DND-41 (cell line): ENCODE results near the gene CDKL4.

ENCODE experiments used
- ATAC-seq: fragments of 200-7000 bp; cut with Tn5 transposase; 3 replicates; pipeline ENCODE4 v1.9.1; 2021; ENCODE audit warnings: low read depth; ENCODE audit not compliant: insufficient read depth
- DNase-seq: peaks from one replicate; pipeline ENCODE4 v3.0.0-alpha.2; 2020
- H2AFZ ChIP-seq: 2 replicates; pipeline ENCODE4 v1.6.0; 2012; ENCODE audit warnings: low read depth, low read length
- H3K27ac ChIP-seq: 2 replicates; pipeline ENCODE4 v1.5.1; 2012; ENCODE audit warnings: low read length, inconsistent platforms
- H3K27me3 ChIP-seq: fragments of 200-600 bp; sonication (generic); 2 replicates; pipeline ENCODE4 v1.6.0; 2012; ENCODE audit warnings: low read length, mild to moderate bottlenecking, inconsistent platforms; ENCODE audit not compliant: insufficient read depth, poor library complexity
- H3K36me3 ChIP-seq: 2 replicates; pipeline ENCODE4 v1.5.1; 2012; ENCODE audit warnings: low read length, inconsistent platforms; ENCODE audit not compliant: insufficient read depth
- H3K4me1 ChIP-seq: 2 replicates; pipeline ENCODE4 v1.5.1; 2012; ENCODE audit warnings: mild to moderate bottlenecking, low read length; ENCODE audit not compliant: insufficient read depth
- H3K4me2 ChIP-seq: 2 replicates; pipeline ENCODE4 v1.6.0; 2012; ENCODE audit warnings: mild to moderate bottlenecking, moderate library complexity, low read length, inconsistent platforms; ENCODE audit not compliant: insufficient read depth
- H3K4me3 ChIP-seq, 2 experiments: fragments of 200-600 bp in 1 of 2; shearing (Covaris generic) in 1 of 2; 2 replicates each; pipeline ENCODE4 v1.5.1; 2012 to 2016; ENCODE audit warnings: inconsistent platforms in 2 of 2, low read length in 2 of 2, mild to moderate bottlenecking in 2 of 2, low read depth in 1 of 2, moderate library complexity in 1 of 2
- H3K79me2 ChIP-seq: 2 replicates; pipeline ENCODE4 v1.6.0; 2012; ENCODE audit warnings: low read length, inconsistent platforms; ENCODE audit not compliant: insufficient read depth
- H3K9ac ChIP-seq: 2 replicates; pipeline ENCODE4 v1.6.0; 2012; ENCODE audit warnings: low read depth, mild to moderate bottlenecking, inconsistent platforms, low read length, moderate library complexity
- H3K9me3 ChIP-seq: 2 replicates; pipeline ENCODE4 v1.5.1; 2012; ENCODE audit warnings: low read length, moderate library complexity, mild to moderate bottlenecking, inconsistent platforms; ENCODE audit not compliant: insufficient read depth, severe bottlenecking
- H4K20me1 ChIP-seq: 2 replicates; pipeline ENCODE4 v1.6.0; 2012; ENCODE audit warnings: low read length; ENCODE audit not compliant: insufficient read depth
- CTCF ChIP-seq: IDR thresholded peaks from 2 replicates; pipeline ENCODE4 v1.5.1; 2012; ENCODE audit warnings: borderline replicate concordance, low read length, moderate library complexity, mild to moderate bottlenecking; ENCODE audit not compliant: poor library complexity, severe bottlenecking; ENCODE audit errors: extremely low read depth
- EZH2 ChIP-seq: IDR thresholded peaks from 3 replicates; pipeline ENCODE4 v1.6.1; 2012; ENCODE audit warnings: borderline replicate concordance, low read depth, mild to moderate bottlenecking, moderate library complexity, low read length, inconsistent platforms; ENCODE audit not compliant: severe bottlenecking

Gene CDKL4

GRCh38 chr2:39243469-39244123 lies at the start of gene CDKL4:
CDKL4 (minus strand) TSS chr2:39243970.
- Histone ChIP-seq H4K20me1 (no peaks in the 10 kb centered on the region), H3K4me2 (peak within 1 kb of the TSS; percentile 55), H3K9me3 (no peaks in the 10 kb centered on the region), H3K4me1 (peaks cover 19% of the 10 kb centered on the region), H3K27me3 (no peaks in the 10 kb centered on the region), H2AFZ (peak within 1 kb of the TSS; percentile 77), H3K4me3 (peak within 1 kb of the TSS in 1 of 2 experiments; percentile 57; a peak in 2 of 4 replicates), H3K27ac (peak within 1 kb of the TSS; percentile 36), H3K9ac (peak within 1 kb of the TSS; percentile 43), H3K36me3 (no peaks in the 10 kb centered on the region), H3K79me2 (no peaks in the 10 kb centered on the region)
- TF ChIP-seq EZH2 (no peak), CTCF (no peak)
- no peak for DNase-seq
- no peak for ATAC-seq

DNA sequence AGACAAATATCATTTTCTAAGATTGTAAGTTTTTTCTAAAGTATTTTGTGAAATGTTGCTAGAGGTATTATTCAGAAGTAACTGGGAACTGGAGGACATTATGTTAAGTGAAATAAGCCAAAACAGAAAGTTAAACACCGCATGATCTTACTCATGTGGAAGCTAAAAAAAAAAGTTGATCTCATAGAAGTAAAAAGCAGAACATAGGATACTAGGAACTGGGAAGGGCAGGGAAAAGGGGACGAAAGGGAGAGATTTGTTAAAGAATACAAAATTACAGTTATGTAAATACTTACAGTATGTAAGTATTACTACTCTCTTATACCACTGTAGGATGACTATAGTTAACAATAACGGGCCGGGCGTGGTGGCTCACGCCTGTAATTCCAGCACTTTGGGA lies 46.7 kb upstream of the CDKL4 start:
- Histone ChIP-seq H3K79me2 (no peaks in the 10 kb centered on the region), H3K36me3 (peaks cover 53% of the 10 kb centered on the region), H3K9ac (no peak overlapping the region), H3K9me3 (no peaks in the 10 kb centered on the region), H3K4me1 (no peaks in the 10 kb centered on the region), H3K27me3 (no peaks in the 10 kb centered on the region), H3K4me2 (no peak overlapping the region), H3K4me3 (no peak overlapping the region), H2AFZ (no peak overlapping the region), H4K20me1 (no peaks in the 10 kb centered on the region), H3K27ac (no peak overlapping the region)
- no peak for ATAC-seq
- no peak for DNase-seq
- TF ChIP-seq CTCF (no peak), EZH2 (no peak)

- Histone ChIP-seq H3K27ac (no peak overlapping the region), H4K20me1 (no peaks in the 10 kb centered on the region), H3K4me1 (no peaks in the 10 kb centered on the region), H3K27me3 (no peaks in the 10 kb centered on the region), H3K4me3 (no peak overlapping the region), H2AFZ (no peak overlapping the region), H3K36me3 (peaks cover 59% of the 10 kb centered on the region), H3K79me2 (no peaks in the 10 kb centered on the region), H3K9ac (no peak overlapping the region), H3K4me2 (no peak overlapping the region), H3K9me3 (no peaks in the 10 kb centered on the region)
- DNase-seq (no peak), ATAC-seq (no peak)
- no peak for TF ChIP-seq CTCF
- no peak for TF ChIP-seq EZH2
Measured at GRCh38 chr2:39289609-39290008, 45.8 kb upstream of the CDKL4 start.

DNA sequence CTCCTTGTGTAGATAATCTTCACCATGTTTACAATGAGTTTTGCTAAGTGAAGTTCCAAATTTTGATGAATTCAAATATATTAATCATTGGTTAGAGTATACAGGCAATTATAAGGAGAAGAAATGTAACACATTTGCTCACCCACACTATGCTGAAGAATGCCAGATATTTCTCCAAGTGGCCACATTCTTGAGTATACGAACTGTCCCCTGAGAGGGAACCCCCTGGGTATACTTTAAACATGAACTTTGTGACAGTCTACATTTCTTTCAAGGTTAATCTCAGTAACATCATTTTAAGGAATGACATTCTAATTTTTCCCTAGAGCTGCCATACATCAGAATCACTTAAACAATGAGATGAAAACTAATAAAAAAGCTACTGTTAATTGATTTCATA lies 39.8 kb upstream of the CDKL4 start:
- no peaks in the 10 kb centered on the region for H3K27me3 ChIP-seq
- H3K4me3 ChIP-seq: no peak overlapping the region
- peaks cover 43% of the 10 kb centered on the region for H3K36me3 ChIP-seq
- no peak for DNase-seq
- H4K20me1 ChIP-seq: no peaks in the 10 kb centered on the region
- H3K9me3 ChIP-seq: no peaks in the 10 kb centered on the region
- no peak for TF ChIP-seq CTCF
- TF ChIP-seq EZH2: no peak
- H3K4me1 ChIP-seq: no peaks in the 10 kb centered on the region
- H3K9ac ChIP-seq: no peak overlapping the region
- H2AFZ ChIP-seq: no peak overlapping the region
- H3K27ac ChIP-seq: no peak overlapping the region
- no peak overlapping the region for H3K4me2 ChIP-seq
- no peaks in the 10 kb centered on the region for H3K79me2 ChIP-seq
- ATAC-seq: no peak
